HL-60/S4 treated with retinoic acid at 250 ng/mL for 4 days and 3 days (cell line): ENCODE results near the gene PITRM1.
"Not testable (repeated sequence)": the region's sequence is repeated elsewhere in the genome, so short reads cannot be mapped to it uniquely, and the experiment has no call there.

Source experiments
- in situ Hi-C: fragments of 300-500 bp; cut with MboI; formaldehyde crosslinking; loops from 2 replicates; pipeline ENCODE4 v1.7.0; 2022; ENCODE audit warnings: low sequenced_read_pairs

The PITRM1 gene

DNA sequence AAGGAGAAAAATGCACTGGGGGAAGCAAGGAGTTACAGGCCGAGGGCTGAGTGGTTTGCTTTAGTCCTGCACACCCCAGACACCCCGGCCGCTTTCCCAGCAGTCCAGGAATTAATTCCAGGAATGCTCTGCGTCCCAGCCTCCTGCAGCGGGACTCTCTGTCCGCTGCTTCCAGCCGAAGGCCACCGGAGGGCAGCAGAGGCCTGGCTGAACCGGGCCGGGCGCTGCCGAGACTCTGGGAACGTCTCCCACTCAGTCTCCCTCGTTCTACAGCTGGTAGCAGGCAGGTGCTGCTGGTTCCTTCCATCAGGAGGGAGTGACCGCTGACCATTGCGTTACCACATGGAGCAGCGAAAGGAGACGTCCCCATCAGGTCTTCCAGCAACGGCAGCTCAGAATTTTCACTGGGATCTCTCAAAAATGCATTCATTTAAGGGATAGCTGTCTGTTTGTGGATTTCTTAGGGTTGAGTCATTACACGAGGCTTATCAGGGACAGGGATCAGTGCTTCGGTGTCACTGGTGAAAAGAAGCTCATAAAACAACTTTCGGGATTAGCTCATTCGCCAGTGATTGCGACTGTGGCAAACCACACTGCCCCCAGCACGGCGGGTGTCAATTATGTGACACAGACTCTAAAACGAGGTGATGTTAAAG, 24.9 kb upstream of the PITRM1 start:
- in situ Hi-C loops, result no loop called here

DNA sequence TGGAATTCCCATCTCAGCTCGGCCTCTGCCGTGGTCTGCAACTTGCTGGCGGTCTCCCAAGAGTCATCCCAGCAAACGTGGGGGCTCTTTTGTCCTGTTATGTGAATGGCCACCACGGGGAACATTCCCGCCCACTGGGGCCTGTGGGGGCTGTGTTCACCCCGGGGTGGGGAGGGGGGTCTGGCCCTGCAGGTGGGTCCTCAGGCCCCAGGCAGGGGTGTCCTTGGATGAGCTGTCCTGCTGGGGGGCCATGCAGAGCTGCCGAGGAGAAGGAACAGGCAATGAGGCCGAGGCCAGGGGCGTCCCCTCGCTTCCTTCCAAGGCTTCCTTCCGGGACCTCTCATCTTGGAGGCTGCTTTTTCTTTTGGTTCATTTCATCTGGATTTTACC, 24.4 kb upstream of the PITRM1 start:
- in situ Hi-C loops, result no loop called here

DNA sequence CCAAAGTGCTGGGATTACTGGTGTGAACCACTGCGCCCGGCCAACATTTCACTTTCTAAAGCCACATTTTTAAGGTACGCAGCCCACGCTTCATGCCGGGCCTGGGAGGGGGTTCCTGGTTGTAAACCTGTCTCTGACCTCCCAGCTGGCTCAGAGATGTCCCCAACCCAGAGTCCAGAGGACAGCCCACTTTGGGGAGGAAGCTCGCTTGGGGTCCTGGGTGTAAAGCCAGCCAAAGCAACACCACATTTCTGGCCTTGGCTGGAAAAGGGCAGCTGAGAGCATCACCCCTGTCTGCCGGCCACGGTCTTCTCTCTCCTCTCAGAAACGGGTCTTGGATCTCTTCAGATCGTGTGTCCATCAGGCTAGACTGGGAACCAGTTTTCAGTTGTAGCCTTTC, 23.9 kb upstream of the PITRM1 start:
- in situ Hi-C loops, result no loop called here

DNA sequence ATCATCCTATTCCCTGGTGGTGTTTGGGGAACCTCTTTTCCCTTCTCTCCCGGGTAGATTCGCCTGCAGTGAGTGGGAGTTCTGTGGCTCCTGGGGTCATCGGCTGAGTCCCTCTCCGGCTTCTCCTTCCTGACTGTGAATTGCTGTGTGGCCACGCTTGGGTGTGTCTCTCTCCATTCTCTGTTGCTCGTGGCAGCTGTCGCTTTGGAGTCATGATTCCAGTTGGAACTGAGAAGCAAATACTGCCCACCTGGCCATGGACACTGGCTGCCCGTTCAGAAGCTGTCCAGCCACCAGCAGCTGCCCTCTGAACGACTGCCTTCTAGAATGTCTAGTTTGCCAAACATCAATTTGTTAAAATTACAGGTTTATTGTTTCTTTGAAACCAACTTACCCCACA, 23.1 kb upstream of the PITRM1 start:
- in situ Hi-C loops, result no loop called here

DNA sequence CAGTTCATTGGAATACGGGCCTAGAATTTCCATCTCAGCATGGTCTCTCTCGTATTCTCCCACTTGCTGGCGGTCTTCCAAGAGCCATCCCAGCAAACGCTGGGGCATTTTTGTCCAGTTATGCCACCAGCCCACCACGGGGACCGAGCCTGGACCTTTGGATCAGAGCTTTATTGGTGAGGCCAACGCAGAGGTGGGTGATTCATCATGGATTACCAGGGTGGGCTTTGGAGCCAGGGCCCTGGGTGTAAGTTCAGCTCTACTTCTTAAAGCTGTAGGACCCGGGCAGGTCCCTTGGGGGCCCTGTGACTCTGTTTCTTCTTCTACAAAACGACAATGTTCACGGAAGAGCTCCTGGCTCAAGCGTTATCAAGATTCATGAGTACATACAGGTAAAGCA, 22.7 kb upstream of the PITRM1 start:
- in situ Hi-C loops, result no loop called here

DNA sequence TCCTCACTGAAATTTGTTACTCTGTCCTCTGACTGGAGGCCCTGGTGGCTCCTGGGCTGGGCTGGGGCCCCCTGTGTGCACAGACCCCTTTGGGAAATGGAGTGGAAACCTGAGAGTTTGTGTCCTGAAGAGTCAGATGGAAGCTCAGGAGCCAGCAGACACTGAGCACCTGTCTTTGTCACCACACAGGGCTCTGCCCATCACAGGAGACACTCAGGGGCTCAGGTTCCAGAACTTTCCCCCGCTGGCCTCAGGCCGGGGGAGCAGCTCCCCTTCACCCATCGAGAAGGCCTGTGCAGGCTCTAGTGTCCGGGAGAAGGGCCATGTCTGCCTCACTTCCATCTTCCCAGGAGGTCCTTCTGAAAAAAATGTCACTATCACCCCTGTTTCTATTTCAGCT, 22.3 kb upstream of the PITRM1 start:
- in situ Hi-C loops, result no loop called here

DNA sequence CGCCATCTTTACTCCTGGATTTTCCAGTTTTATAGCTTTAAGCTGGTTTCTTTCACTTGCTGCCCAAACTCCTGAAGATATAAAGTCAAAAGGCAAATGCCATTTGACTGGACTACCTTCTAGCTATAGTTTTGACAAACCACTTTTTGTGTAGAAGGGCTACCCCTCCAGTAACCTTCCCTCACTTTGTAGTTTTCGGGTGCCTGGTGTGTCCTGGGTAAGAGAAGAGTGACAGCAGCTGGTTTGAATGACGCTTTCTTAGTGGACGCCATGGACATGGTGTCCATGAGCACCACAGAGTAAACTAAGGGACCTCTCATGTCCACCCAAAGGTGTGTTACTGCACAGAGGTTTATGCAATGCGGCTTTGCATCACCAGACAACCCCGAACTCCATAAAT, 21.2 kb upstream of the PITRM1 start:
- in situ Hi-C loops, result no loop called here

DNA sequence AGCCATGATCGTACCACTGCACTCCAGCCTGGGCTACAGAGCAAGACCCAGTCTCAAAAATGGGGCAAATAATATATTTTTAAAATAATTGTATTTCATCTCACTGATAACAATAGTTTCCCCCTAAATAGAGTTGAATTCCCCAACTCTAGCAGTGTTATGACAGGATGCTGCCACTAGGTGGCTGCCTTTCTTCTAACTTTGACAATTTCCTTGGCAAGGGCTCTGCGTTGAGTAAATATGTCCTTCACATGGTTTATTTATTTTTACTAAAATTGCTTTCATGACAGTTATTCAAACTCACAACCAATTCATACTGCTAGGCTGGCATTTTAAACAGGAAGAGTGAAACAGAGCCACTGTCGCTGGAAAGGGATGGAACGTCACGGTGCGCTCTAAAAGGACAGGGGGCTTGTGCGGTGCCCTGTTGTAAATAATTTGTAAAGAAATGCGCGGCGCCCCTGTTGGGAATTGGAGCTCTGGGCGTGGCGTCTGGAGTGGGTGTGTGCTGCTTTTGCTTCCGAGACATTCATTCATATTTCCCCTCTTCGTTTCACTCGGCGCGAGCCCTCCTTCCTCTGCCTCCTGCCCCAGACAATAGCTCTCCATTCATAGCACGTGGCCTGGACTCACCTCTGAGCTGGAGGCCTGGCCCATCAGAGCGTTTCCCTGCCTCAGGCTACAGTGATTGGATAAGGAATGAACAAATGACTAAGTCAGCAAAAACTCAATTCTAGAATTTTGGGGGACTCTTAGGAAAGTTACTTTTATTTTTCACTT, 20.5 kb upstream of the PITRM1 start:
- in situ Hi-C loops, result no loop called here

DNA sequence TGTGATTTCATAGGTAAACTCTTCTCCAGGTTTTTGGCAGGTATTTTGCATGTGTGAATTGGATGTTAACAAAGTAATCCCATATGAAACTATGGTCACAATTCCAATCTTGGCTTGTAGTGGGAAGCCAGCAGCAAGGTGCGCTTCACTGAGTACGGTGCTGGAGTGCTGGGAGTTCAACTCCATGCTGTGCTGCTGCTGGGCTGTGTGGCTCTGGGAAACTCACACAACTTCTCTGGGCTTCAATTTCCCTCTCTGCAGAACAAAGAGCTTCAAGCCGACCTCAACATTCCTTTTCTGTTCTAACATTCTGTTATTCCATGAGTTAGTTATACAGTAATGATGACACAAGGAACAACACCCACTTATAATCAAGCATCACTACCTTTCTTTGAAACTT, 18.2 kb upstream of the PITRM1 start:
- in situ Hi-C loops, result no loop called here

DNA sequence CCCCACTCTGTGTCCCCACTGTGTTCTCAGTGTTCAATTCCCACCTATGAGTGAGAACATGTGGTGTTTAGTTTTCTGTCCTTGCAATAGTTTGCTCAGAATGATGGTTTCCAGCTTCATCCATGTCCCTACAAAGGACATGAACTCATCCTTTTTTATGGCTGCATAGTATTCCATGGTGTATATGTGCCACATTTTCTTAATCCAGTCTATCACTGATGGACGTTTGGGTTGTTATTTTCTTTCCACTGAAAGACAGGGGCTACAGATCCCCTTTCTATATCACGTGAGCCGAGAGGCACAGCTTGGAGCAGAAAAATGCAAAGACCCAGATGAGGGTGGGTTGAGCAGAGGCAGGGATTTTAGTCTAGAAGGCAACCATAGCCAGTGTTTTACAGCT, 14.6 kb upstream of the PITRM1 start:
- in situ Hi-C loops, result not testable (repeated sequence)

DNA sequence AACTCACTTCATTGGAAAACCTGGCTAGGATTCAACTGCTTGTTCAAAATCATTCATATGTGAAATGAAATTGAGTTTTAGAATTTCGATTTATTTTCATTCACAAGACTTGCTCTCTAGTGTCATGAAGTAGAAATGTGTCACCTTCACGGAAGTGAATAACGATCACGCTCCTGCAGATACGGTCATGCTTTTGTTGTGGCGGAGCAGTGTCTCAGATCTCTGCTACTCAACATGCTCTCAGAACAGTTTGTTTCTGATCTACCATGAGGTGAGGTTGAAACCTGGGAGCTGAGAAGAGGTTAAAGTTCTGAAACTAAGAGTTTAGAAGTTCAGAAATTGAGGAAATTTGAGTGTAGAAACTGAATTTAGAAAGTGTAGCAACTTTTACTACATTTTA, 13.8 kb upstream of the PITRM1 start:
- in situ Hi-C loops, result no loop called here

DNA sequence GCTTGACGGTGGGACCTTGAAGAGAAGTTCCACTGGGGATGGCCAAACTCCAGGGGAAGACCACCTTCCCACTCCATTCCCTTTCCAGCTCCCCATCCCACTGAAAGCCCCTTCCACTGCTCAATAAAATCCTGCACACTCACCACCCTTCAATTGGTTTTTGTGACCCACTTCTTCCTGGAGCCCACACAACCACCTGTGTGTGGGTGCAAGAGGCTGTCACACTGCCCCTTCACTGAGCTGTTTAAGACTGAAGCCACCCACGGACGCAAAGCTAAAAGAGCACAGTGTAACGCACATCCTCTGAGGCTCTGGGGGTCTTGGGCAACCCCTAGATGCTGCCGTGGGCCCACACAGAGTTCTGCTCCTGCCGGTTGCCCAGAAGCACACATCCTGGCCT, 12.8 kb upstream of the PITRM1 start:
- in situ Hi-C loops, result no loop called here

DNA sequence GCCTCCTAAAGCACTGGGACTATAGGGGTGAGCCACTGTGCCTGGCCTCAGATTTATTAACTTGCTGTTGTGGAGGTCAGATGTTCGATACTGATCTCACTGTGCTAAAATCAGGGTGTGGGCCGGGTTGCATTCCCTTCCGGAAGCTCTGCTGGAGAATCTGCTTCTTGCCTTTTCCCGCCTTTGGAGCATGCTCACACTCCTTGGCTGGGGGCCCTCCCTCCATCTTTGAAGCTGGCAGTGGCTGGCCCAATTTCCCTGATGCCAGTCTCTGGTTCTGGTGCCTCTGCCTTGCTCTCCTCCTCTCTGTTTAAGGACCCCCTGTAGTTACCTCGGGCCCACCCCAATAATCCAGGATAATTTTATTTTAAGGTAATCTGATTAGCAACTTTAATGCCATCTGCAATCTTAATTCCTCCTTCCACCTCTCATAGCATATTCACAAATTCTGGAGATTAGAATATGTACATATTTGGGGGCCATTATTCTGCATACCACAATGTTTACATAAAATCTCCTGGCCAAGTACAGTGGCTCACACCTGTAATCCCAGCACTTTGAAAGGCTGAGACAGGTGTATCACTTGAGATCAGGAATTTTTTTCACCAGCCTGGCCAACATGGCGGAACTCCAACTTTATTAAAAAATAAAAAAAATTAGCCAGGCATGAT, 7.9 kb upstream of the PITRM1 start:
- in situ Hi-C loops, result no loop called here

DNA sequence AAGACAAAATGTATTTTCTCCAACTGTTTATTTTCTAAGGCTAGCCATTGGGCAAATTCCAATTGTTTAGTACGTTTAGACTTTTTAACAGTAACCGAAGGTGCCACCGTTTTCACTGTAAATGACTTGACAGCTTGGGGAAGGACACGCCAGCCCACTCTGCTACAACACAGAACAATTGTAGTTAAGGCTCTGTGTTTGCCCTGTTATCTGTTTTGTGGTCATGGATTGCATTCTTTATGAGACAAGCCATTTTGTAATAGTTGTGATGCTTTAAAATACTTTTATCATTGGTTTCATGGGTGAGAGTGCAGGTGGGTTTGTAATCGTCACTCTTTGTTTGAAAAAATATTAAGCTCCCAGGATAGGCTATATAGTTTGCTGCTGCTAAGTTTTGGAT, 6.6 kb upstream of the PITRM1 start:
- in situ Hi-C loops, result no loop called here

DNA sequence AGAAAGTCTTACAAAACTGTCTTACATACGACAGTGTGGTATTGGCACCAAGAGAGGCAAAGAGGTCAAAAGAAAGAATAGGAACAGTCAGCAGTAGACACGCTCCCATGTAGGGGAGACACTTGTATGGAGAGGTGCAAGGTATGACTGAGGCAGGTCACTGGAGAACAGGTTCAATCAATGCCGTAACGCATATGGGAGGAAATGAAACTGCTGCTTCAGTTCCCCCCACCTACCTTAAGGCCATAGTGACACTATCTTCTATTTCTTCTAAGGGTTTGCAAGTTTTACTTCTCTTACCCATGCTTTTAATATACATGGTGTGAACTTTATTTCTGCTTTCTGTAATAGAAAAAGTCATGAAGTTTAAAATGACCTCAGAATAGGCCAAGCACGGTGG, 5.5 kb upstream of the PITRM1 start:
- in situ Hi-C loops, result no loop called here

DNA sequence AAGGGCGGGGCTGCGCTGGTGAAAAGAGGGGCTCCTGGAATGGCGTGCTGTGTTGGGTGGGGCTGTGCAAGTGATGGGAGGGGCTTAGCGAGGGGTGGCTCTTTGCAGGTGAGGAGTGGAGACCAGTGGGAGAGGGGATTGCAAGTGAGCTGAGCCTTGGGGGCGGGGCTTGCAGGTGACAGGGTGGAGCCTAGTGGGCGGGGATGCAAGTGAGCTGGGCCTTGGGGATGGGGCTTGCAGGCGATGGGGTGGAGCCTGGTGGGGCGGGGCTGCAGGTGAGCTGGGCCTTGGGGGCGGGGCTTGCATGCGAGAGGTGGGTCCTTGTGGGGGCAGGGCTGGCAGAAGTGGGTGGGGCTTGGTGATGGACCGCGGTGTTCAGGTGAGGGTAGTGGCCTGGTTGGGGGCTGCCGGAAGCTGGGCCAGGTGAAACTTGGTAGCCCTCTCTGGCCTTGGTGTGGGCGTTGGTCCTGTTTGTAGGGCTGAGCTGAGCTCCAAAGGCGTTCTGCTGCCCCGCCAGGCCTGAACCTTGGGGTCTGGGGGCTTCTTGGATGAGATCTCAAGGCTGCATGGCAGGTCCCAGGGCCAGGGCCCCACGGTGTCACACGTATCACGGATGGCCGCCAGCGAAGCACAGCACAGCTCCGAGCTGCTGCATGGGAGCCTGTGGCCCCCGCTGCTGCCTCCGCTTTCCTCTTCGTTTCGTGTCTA, 743 bp upstream of the PITRM1 start:
- in situ Hi-C loops, result no loop called here

DNA sequence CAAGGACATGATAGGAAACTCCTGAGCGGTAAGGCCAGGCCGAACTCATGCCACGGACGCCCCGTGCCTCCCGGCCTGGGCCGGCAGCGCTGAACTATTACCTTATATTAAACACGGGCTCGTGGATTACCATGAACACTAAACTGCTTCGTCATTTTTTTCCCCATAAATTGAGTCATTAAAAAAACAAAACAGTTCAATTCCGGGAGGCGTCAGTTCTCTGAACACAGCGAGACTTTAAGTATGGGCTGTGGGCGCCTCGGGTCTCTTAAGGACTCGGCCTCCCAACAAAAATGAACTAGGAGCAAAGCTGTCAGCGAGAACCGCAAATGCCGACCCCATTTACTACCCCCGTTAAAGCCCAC, 519 bp downstream of the PITRM1 start:
- in situ Hi-C loops, result no loop called here

DNA sequence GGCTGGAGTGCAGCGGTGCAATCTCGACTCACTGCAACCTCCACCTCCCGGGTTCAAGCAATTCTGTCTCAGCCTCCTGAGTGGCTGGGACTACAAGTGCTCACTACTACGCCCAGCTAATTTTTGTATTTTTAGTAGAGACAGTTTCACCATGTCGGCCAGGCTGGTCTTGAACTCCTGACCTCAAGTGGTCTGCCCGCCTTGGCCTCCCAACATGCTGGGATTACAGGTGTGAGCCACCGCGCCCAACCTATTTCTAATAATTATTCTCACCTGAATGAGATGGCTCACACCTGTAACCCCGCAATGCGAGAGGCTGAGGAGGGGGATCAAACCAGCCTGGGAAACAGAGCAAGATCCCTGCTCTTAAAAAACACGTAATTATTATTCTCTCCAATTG, 1.1 kb downstream of the PITRM1 start:
- in situ Hi-C loops, result not testable (repeated sequence)

DNA sequence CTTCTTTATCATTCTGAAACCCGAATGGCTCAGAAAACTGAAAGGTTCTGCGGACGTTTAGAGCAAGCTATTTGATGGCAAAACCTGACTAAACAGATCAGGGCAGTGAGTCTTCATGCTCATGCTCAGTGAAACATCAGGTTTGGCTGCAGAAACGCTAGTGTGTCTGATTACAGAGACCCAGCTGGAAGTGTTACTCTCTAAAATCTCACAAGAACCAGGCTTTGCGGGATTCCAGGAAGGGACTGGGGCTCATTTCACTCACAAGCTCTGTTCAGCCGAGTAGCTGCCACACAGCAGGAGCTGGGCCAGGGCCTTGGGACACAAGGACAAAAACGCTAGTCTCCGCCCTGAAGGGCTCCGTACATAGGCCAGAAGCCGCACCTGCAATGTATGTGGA, 2.9 kb downstream of the PITRM1 start:
- in situ Hi-C loops, result no loop called here

DNA sequence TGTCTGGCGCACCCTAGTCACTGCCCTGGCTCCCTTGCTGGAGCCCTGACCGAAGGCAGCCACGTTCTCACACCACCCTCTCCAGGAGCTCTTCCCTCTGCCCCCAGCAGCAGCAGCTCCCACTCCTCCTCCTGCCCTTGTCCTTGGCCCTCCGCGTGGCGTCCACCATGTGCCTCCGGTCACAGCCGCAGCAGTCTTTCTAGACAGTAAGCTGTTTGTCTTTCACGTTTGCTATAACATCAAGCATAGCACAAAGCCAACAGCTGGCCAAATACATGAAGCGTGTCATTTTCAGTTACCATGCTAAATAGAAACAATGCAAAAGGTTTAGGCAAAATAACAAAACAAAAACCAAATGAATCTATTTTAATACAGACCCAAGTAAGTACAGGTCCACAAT, 3.3 kb downstream of the PITRM1 start:
- in situ Hi-C loops, result no loop called here

DNA sequence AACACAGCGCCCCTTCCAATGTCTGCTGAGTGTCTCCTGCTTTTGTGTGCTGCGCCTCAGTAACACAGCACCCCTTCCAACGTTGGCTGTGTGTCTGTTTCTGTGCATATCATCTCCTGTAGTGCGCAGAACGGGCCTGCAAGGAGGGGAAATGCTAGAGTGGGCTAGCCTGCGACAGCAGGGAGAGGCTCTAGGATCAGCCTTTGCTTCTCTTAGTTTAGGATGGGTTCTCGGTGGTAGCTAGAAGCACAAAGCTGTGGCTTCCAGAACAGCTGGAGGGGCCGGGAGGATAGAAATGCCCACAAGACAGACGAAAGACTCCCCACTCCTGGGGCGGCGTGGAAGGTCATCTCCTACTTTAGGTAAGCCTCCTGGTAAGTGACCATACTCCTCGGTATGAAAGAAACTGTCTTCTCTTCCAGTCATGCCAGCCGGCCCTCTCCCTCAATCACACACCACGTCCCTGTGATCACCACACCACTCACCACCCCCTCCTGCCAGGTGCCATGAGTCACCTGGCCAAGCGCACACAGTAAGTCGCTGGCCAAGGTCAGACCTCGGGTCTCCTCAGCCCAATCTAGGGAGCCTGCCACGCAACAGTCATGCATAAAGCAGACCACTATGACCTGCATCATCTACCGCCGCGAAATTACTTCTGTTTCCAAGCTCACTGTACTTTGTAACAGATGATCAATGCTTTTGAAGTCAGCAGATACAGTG, 4.8 kb downstream of the PITRM1 start:
- in situ Hi-C loops, result no loop called here
